ENCODE data around the gene UPB1. TPM values are rescaled to one million over a fixed set of nuclear protein-coding genes. Genes with fewer than 3 reads are reported as not detected.

The UPB1 gene
- total and polyA plus RNA-seq, 10 of the 15 experiments (the other 5 are each of a cell fraction or from before 2014, with no cell fraction given): 0.89 to 20.5 (median 3.1) TPM

DNA sequence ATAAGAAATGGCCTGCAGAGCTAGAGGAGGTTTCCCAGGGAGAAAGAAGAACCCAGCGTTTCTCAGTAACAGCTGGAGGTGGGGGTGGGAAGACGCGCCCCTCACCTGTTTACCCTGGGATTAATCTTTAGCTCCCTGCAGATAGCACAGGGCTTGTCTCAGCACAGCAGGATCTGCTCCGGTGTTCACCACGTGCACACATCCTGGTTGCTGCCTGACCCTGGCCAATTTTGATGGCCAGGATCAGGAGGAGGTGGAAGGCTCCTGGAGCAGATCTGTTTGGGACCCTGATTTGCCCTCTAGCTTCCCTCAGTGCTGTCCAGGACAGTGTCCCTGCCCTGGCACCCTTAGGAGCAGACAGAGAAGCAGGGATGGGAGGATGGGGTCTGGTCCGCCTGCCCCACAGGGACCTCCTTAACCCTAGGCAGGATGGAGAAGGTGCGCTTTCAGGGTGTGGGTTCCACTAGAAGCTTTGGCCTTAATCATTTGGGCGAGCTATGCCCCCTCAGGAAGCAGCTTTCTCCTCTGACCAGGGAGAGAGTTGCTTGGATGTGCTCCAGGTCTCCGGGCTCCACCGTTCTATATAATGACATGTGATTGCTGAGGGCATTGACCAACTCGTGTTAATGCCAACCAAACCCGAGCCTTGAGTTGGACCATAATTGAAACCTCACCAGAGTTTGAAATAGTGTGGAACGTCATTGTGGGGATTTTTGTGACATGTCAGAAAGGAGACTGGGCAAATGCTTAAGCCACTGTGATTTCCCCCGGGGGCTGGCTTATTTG, 19.3 kb downstream of the UPB1 start (continued):
- TF ChIP-seq, protein P1, sequence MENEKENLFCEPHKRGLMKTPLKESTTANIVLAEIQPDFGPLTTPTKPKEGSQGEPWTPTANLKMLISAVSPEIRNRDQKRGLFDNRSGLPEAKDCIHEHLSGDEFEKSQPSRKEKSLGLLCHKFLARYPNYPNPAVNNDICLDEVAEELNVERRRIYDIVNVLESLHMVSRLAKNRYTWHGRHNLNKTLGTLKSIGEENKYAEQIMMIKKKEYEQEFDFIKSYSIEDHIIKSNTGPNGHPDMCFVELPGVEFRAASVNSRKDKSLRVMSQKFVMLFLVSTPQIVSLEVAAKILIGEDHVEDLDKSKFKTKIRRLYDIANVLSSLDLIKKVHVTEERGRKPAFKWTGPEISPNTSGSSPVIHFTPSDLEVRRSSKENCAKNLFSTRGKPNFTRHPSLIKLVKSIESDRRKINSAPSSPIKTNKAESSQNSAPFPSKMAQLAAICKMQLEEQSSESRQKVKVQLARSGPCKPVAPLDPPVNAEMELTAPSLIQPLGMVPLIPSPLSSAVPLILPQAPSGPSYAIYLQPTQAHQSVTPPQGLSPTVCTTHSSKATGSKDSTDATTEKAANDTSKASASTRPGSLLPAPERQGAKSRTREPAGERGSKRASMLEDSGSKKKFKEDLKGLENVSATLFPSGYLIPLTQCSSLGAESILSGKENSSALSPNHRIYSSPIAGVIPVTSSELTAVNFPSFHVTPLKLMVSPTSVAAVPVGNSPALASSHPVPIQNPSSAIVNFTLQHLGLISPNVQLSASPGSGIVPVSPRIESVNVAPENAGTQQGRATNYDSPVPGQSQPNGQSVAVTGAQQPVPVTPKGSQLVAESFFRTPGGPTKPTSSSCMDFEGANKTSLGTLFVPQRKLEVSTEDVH (IDR thresholded peaks at IDR 0.05; ENCODE audit: low read depth, partially characterized antibody): no peak
- TF ChIP-seq BMI1 (IDR thresholded peaks at IDR 0.05; ENCODE audit: borderline replicate concordance): no peak
- no peak; the same call in 1 of the 2 replicates for TF ChIP-seq POLR2AphosphoS5 (IDR thresholded peaks at IDR 0.05; ENCODE audit: low read length)
- TF ChIP-seq MEF2B (IDR thresholded peaks at IDR 0.05; ENCODE audit: partially characterized antibody, poor library complexity, severe bottlenecking): peak; percentile 75
- TF ChIP-seq YY1 (IDR thresholded peaks at IDR 0.05; ENCODE audit: low read depth, low read length): no peak
- TF ChIP-seq TBL1XR1 (IDR thresholded peaks at IDR 0.05; ENCODE audit: low read depth, low read length): no peak; the same call in 1 of the 2 replicates
- TF ChIP-seq NR2C2 (IDR thresholded peaks at IDR 0.05; ENCODE audit: borderline replicate concordance, control insufficient read depth, insufficient read length, low read depth): no peak
- peak; percentile 9 to 64; a peak in 1 of 4 replicates for TF ChIP-seq EP300 (IDR thresholded peaks at IDR 0.05; ENCODE audit: borderline replicate concordance in 1 of 2, control insufficient read depth in 1 of 2, low read depth in 2 of 2, low read length in 2 of 2)
- no peak for TF ChIP-seq ZNF622 (IDR thresholded peaks at IDR 0.05)
- no peak for TF ChIP-seq IRF4 (IDR thresholded peaks at IDR 0.05; ENCODE audit: low read depth, low read length)
- TF ChIP-seq CBX3 (IDR thresholded peaks at IDR 0.05; ENCODE audit: borderline replicate concordance, low read depth): no peak
- no peak for TF ChIP-seq HDAC6 (IDR thresholded peaks at IDR 0.05; ENCODE audit: unreplicated experiment)
- TF ChIP-seq SIN3A (IDR thresholded peaks at IDR 0.05; ENCODE audit: low read depth, low read length): no peak
- no peak for TF ChIP-seq SP1 (IDR thresholded peaks at IDR 0.05; ENCODE audit: low read depth, low read length)
- TF ChIP-seq ASH2L (IDR thresholded peaks at IDR 0.05; ENCODE audit: borderline replicate concordance, low read depth): no peak
- no peak for TF ChIP-seq SMAD5 (IDR thresholded peaks at IDR 0.05; ENCODE audit: low read depth)
- TF ChIP-seq MTA3 (IDR thresholded peaks at IDR 0.05; ENCODE audit: borderline replicate concordance, low read length): no peak
- no peak for TF ChIP-seq ZNF384 (IDR thresholded peaks at IDR 0.05; ENCODE audit: borderline replicate concordance, low read depth, low read length)
- TF ChIP-seq, protein P2, sequence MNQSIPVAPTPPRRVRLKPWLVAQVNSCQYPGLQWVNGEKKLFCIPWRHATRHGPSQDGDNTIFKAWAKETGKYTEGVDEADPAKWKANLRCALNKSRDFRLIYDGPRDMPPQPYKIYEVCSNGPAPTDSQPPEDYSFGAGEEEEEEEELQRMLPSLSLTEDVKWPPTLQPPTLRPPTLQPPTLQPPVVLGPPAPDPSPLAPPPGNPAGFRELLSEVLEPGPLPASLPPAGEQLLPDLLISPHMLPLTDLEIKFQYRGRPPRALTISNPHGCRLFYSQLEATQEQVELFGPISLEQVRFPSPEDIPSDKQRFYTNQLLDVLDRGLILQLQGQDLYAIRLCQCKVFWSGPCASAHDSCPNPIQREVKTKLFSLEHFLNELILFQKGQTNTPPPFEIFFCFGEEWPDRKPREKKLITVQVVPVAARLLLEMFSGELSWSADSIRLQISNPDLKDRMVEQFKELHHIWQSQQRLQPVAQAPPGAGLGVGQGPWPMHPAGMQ (IDR thresholded peaks at IDR 0.05; ENCODE audit: borderline replicate concordance): no peak
- peak; percentile 62 for TF ChIP-seq MTA2 (IDR thresholded peaks at IDR 0.05; ENCODE audit: low read depth)
- no peak for TF ChIP-seq KAT2A (conservative IDR thresholded peaks at IDR 0.05; ENCODE audit: control insufficient read depth, low read depth, low read length)
- TF ChIP-seq, protein P3, sequence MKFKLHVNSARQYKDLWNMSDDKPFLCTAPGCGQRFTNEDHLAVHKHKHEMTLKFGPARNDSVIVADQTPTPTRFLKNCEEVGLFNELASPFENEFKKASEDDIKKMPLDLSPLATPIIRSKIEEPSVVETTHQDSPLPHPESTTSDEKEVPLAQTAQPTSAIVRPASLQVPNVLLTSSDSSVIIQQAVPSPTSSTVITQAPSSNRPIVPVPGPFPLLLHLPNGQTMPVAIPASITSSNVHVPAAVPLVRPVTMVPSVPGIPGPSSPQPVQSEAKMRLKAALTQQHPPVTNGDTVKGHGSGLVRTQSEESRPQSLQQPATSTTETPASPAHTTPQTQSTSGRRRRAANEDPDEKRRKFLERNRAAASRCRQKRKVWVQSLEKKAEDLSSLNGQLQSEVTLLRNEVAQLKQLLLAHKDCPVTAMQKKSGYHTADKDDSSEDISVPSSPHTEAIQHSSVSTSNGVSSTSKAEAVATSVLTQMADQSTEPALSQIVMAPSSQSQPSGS (IDR thresholded peaks at IDR 0.05; ENCODE audit: low read length): no peak
- no peak for TF ChIP-seq EED (IDR thresholded peaks at IDR 0.05; ENCODE audit: low read depth)
- no peak for TF ChIP-seq FOXK2 (IDR thresholded peaks at IDR 0.05)
- TF ChIP-seq RAD21 (IDR thresholded peaks at IDR 0.05; ENCODE audit: insufficient read depth, low read depth, low read length): no peak
- 0 out of 2 replicates have a peak, but pooled peaks have one; percentile 32 for TF ChIP-seq CHD2 (IDR thresholded peaks at IDR 0.05; ENCODE audit: borderline replicate concordance, low read depth, low read length)

All from GM12878 (cell line).